Fibroblast of lung (primary cell): Measurements from ENCODE around the gene CRCP. TPM values are rescaled to one million over a fixed set of nuclear protein-coding genes. Genes with fewer than 3 reads are reported as not detected.

Source experiments
- DNase-seq, 2 donors: peaks; one replicate each; pipeline versions ENCODE4 v3.0.0 to v3.0.0-alpha.2; 2010; ENCODE audit warnings: low read depth in 2 of 2
- H2AFZ ChIP-seq: 2 replicates; pipeline ENCODE4 v1.5.1; 2012; ENCODE audit warnings: low read length, control low read depth, inconsistent platforms
- H3K27ac ChIP-seq: 2 replicates; pipeline ENCODE4 v1.5.1; 2011; ENCODE audit warnings: low read length, control low read depth; ENCODE audit not compliant: insufficient read depth
- H3K27me3 ChIP-seq: 2 replicates; pipeline ENCODE4 v1.5.1; 2011; ENCODE audit warnings: mild to moderate bottlenecking, low read length; ENCODE audit not compliant: control insufficient read depth, insufficient read depth
- H3K36me3 ChIP-seq: 2 replicates; pipeline ENCODE4 v1.5.1; 2011; ENCODE audit warnings: low read length; ENCODE audit not compliant: control insufficient read depth, insufficient read depth
- H3K4me1 ChIP-seq: 2 replicates; pipeline ENCODE4 v1.5.1; 2011; ENCODE audit warnings: low read length; ENCODE audit not compliant: control insufficient read depth, insufficient read depth; ENCODE audit errors: extremely low read depth
- H3K4me2 ChIP-seq: 2 replicates; pipeline ENCODE4 v1.5.1; 2011; ENCODE audit warnings: low read length, control low read depth; ENCODE audit not compliant: insufficient read depth; ENCODE audit errors: extremely low read depth
- H3K4me3 ChIP-seq, 4 experiments: fragments of 200-600 bp in 1 of 4; sonication (generic) in 1 of 4; replicated peaks in 1 of 4; 2 replicates each; pipeline ENCODE4 v1.5.1; 2011 to 2016; ENCODE audit warnings: low read length in 4 of 4, low read depth in 3 of 4, mild to moderate bottlenecking in 3 of 4, control low read depth in 2 of 4, inconsistent platforms in 1 of 4, mixed read lengths in 1 of 4; ENCODE audit not compliant: insufficient read depth in 1 of 4; ENCODE audit errors: control extremely low read depth in 1 of 4
- H3K79me2 ChIP-seq: 2 replicates; pipeline ENCODE4 v1.5.1; 2012; ENCODE audit warnings: mild to moderate bottlenecking, low read length, inconsistent platforms; ENCODE audit not compliant: control insufficient read depth, insufficient read depth
- H3K9ac ChIP-seq: 2 replicates; pipeline ENCODE4 v1.5.1; 2011; ENCODE audit warnings: mild to moderate bottlenecking, low read length, control low read depth; ENCODE audit not compliant: insufficient read depth
- H3K9me3 ChIP-seq: 2 replicates; pipeline ENCODE4 v1.5.1; 2012; ENCODE audit warnings: low read depth, low read length; ENCODE audit not compliant: control insufficient read depth, insufficient read depth
- H4K20me1 ChIP-seq: 2 replicates; pipeline ENCODE4 v1.5.1; 2011; ENCODE audit warnings: low read length; ENCODE audit not compliant: control insufficient read depth, insufficient read depth; ENCODE audit errors: extremely low read depth
- CTCF ChIP-seq, 2 donors: IDR thresholded peaks in 1 of 2; conservative IDR thresholded peaks in 1 of 2; 1 replicate in 1 of 2; 2 replicates in 1 of 2; pipeline ENCODE4 v1.5.1; 2011 to 2012; ENCODE audit warnings: low read length in 2 of 2, control low read depth in 1 of 2, inconsistent platforms in 1 of 2, low read depth in 1 of 2, mild to moderate bottlenecking in 1 of 2
- EZH2 ChIP-seq: IDR thresholded peaks from 2 replicates; pipeline ENCODE4 v1.5.1; 2012; ENCODE audit warnings: low read length, control low read depth, mild to moderate bottlenecking; ENCODE audit errors: missing control alignments
- polyA plus RNA-seq, 2 donors: library from polyadenylated mRNA; depleted of rRNA in 1 of 2; stranded (reverse) in 1 of 2; unstranded in 1 of 2; fragments of >200 nt; gene quantifications; 2 replicates each; pipeline ENCODE4 v1.2.1, GENCODE V29; 2011 to 2012; ENCODE audit warnings: missing spikeins in 1 of 2
- total RNA-seq: library from RNA; depleted of rRNA; stranded (reverse); fragments of >200 nt; gene quantifications from 2 replicates; pipeline ENCODE4 v1.2.1, GENCODE V29; 2014

CRCP gene
- total and polyA plus RNA-seq, 2 donors (not counting 1 experiment from before 2014, with no cell fraction given): 34.9 to 38.3 TPM

- no peak overlapping the region for H3K9ac ChIP-seq
- no peaks in the 10 kb centered on the region for H4K20me1 ChIP-seq
- H3K4me2 ChIP-seq: no peak overlapping the region
- H3K79me2 ChIP-seq: no peaks in the 10 kb centered on the region
- H3K4me1 ChIP-seq: peaks cover 3% of the 10 kb centered on the region
- TF ChIP-seq CTCF (conservative IDR thresholded peaks at IDR 0.05 in 1 of 2, IDR thresholded peaks at IDR 0.05 in 1 of 2; ENCODE audit: low read depth in 1 of 2, low read length in 2 of 2) (no peak), EZH2 (no peak)
- no peaks in the 10 kb centered on the region for H3K36me3 ChIP-seq
- no peaks in the 10 kb centered on the region for H3K27me3 ChIP-seq
- DNase-seq: no peak
- H3K4me3 ChIP-seq: no peak overlapping the region
- no peak overlapping the region for H2AFZ ChIP-seq
- no peaks in the 10 kb centered on the region for H3K9me3 ChIP-seq
- no peak overlapping the region for H3K27ac ChIP-seq
Observed at GRCh38 chr7:66181845-66182244, 67.2 kb downstream of the CRCP start.

- Histone ChIP-seq H2AFZ (no peak overlapping the region), H3K4me1 (peaks cover 3% of the 10 kb centered on the region), H3K4me3 (no peak overlapping the region), H3K27me3 (no peaks in the 10 kb centered on the region), H3K79me2 (no peaks in the 10 kb centered on the region), H3K27ac (no peak overlapping the region), H3K36me3 (no peaks in the 10 kb centered on the region), H3K4me2 (no peak overlapping the region), H4K20me1 (no peaks in the 10 kb centered on the region), H3K9me3 (no peaks in the 10 kb centered on the region), H3K9ac (no peak overlapping the region)
- no peak for TF ChIP-seq CTCF (conservative IDR thresholded peaks at IDR 0.05 in 1 of 2, IDR thresholded peaks at IDR 0.05 in 1 of 2; ENCODE audit: low read depth in 1 of 2, low read length in 2 of 2)
- no peak for TF ChIP-seq EZH2
- DNase-seq: no peak
Observed at GRCh38 chr7:66182920-66183319, 68.3 kb downstream of the CRCP start.

GRCh38 chr7:66183700-66184099 is 69.1 kb downstream of the CRCP start:
- Histone ChIP-seq H3K4me3 (no peak overlapping the region), H3K9me3 (no peaks in the 10 kb centered on the region), H2AFZ (no peak overlapping the region), H3K9ac (no peak overlapping the region), H3K36me3 (no peaks in the 10 kb centered on the region), H4K20me1 (no peaks in the 10 kb centered on the region), H3K27me3 (no peaks in the 10 kb centered on the region), H3K4me1 (peaks cover 3% of the 10 kb centered on the region), H3K4me2 (no peak overlapping the region), H3K79me2 (no peaks in the 10 kb centered on the region), H3K27ac (peak overlapping the region; percentile 28)
- TF ChIP-seq EZH2 (no peak), CTCF (conservative IDR thresholded peaks at IDR 0.05 in 1 of 2, IDR thresholded peaks at IDR 0.05 in 1 of 2; ENCODE audit: low read depth in 1 of 2, low read length in 2 of 2) (no peak)
- DNase-seq: peak; percentile 62 to 96
